HG03432 (cell line): ENCODE measurements around the gene HERC3.
A peak's percentile ranks its signal among the peaks of the same experiment; 100 is the strongest.
"Not testable (repeated sequence)": the region's sequence is repeated elsewhere in the genome, so short reads cannot be mapped to it uniquely, and the experiment has no call there.

Source experiments
- ATAC-seq: cut with Tn5 transposase; IDR thresholded peaks from one replicate; pipeline ENCODE4 v1.9.1; 2021; ENCODE audit warnings: mild to moderate bottlenecking, moderate library complexity; ENCODE audit not compliant: unreplicated experiment

Gene HERC3

DNA sequence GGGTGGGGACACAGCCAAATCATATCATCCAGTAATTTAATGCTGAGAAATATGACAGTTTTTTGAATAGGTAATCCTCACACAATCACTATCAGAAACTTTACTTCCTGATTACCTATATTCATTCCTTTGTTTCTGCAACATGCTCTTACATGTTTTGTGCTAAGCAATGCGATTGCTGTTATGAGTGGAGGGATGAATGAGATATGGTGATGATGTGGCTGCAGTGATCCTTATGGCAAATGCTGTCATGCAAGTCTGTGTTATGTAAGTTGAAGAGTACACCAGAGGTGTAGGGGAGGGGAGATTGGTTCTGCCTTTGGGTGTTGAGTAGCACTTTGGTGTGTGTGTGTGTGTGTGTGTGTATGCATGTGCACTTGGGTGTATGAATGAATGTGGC lies 14.6 kb downstream of the HERC3 start:
- no peak for ATAC-seq

DNA sequence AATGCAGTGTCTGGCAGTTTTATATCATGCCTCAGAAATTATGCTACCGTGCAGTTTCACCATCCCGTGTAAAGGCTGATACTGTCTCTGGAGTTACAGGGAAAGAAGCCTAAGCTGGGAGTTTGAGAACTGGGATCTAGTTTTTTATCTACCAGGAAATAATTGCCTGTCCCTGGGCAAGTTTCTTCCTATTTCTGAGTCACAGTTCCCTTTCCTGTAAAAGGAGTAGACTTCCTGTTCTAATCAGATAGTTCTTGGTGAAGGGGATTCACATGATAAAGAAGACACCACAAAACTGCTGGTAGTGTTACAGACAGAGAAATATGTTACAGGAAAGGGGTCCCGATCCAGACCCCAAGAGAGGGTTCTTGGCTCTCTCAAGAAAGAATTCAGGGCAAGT lies 17.1 kb downstream of the HERC3 start:
- ATAC-seq, result no peak

DNA sequence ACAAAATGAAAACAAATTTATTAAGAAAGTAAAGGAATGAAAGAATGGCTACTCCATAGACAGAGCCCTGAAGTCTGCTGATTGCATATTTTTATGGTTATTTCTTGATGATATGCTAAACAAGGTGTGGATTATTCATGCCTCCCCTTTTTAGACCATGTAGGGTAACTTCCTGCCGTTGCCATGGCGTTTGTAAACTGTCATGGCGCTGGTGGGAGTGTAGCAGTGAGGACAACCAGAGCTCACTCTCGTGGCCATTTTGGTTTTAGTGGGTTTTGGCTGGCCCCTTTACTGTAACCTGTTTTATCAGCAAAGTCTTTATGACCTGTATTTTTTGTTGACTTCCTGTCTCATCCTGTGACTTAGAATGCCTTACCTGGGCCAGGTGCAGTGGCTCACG lies 17.5 kb downstream of the HERC3 start:
- ATAC-seq, result not testable (repeated sequence)

DNA sequence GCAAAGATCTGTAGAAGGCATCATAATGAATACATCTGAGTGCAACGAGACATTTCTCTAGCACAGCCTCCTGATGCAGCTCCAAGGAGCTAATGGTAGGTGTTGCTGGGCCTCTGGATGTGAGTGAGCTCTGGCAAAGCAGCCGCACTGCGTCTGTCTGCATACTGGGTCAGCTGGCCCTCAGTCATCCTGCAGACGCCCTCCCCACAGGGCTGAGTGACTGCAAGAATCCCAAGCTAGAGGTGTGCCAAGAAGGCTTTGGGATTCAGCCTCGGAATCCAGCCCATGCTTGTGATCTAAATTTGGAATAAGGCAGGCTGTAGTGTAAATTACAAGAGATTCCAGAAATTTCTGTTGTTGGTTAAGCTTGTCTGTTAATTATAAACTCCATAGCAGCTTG lies 18.5 kb downstream of the HERC3 start:
- ATAC-seq, result no peak

DNA sequence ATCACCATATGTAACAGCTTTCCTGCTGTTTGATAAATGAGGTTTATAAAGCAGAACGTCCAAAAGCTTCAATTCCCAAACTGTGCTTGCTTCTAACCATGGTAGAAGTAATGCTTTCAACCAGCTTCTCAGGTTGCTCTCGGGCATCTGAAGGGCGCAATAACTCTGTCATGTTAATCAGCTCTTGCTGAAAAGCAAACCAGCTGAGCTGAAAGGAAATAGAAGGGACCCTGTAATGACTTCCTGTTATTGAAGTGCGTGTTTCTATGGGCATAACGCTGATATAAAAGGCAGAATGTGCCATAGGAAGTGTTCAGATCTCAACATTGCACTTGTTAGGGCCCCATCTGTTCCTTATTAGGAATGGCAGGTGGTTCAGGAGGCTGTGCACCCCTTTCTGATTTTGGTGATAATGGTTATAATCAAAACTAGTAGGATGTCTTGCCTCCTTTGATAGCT lies 21.2 kb downstream of the HERC3 start:
- peak; percentile 39 for ATAC-seq

DNA sequence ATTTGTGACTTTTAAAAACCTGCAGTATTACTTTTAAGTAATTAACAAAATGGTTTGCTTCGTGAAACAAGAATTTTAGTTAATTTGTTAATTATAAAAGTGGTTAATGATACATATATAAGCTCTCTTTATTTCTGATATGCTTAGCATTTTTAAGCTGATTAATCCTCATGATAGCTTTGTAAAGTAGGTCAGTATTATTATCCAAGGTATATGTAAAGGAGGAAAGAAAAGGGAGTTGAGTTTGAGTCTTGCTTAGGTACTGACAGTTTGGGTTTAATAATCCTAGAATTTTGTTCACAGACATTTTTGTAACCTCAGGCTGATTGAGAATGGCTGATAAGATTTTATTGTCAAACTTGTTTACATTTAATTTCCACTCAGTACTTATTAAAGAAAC lies 21.8 kb downstream of the HERC3 start:
- ATAC-seq, result no peak

DNA sequence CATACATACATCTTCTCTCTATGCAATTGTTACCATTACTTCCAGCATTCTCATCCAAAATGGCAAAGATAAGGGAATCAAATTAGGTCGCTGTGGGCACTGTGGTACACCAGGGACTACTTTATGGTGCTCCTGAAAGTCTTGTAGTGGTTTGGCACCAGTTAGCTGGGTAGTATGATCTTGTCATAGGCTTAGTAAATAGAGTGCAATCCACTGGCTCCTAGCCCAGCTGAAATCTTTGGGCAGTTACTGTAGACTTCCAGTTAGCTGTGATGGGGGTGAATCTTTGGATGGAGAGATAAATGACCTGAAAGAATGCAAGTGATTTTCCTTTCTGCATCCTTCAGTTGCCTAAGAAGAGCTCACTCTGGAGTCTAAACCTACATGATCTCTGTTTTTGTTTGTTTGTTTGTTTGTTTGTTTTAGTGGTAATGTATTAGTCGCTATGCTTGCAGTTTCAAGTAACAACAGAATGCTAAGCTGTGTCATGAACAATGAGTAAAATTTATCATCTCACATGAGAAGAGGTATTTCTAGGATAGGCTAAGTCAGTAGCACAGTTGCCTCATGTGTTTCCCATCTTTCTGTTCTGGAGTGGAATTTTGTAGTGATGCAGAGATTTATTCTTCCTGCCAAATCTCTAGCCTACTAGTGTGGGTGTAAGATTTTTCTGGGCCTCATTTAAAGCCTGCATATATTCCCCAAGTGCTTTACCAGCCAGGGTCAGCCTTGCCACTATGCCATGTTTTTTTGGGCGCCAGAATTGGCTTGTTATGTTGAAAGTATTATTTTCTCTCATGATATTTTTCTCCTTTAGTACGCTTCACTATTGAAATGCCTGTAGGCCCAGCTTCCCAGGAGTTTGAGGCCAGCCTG lies 24.2 kb downstream of the HERC3 start:
- no peak for ATAC-seq

DNA sequence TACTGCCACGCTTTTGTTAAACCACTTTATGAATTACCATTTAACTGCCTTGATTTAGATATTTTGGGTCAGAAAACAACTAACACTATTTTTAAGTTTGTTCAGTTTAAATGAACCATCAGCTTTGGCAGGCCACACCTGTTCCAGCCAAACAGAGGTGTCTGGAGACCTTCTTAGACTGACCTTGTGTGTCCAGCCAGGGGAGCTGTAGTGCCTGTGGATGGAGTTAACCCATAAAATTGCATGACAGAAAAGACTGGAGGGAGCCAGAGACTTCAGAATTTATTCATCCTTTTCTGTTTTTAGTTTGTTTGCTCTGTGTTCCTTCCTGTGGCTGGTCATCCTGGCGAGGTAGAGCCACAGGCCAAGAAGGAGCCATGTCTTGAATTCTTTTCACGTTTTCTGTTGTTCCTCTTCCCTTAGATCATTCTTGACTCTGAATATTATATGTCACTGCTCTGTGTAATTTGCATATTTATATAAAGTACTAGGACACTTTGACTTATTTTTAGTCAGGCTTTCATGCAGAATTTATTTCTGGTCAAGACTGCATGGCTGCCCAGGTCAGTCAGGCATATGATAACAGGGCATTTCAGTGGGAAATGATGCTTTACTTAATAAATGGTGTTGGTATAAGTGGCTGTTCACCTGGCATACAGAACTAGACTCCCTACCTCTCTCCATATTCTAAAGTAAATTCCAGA lies 26.7 kb downstream of the HERC3 start:
- ATAC-seq, result no peak

DNA sequence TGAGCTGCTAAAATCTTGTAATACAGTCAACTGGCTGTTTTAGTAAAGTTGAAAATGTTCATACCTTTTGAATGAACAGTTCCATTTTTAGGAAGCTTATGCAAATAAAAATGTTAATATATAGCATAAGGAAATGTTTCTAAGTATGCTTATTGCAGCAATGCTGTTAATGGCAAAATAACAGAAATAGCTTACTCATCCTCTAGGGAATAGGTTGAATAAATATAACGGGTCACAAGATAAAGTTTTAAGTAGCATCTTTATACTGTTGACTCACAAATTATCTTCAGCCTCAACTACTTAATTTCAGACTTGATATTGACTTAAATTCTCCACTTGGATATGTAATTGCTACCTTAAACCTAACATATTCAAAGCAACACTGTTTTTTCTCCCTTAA lies 27.7 kb downstream of the HERC3 start:
- no peak for ATAC-seq

DNA sequence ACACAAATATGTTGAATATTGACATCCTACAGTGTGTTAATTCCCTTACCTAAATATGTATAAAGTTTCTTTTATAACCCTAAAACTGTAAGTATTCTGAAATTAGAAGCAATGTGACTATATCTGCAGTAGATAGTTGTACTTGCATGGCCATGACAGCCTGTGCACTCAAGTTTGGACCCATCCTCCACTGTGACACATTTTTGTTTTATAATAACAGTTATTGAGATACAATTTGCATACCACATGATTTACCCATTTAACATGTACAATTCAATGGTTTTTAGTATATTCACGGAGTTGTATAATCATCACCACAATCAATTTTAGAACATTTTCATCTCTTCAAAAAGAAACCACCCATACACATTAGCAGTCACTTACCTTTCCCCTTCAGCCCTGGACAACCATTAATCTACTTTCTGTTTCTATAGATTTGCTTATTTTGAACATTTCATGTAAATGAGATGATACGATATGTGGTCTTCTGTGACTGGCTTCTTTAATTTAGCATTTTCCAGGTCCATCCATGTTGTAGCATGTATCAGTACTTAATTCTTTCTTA lies 29.6 kb downstream of the HERC3 start:
- ATAC-seq, result peak; percentile 52

DNA sequence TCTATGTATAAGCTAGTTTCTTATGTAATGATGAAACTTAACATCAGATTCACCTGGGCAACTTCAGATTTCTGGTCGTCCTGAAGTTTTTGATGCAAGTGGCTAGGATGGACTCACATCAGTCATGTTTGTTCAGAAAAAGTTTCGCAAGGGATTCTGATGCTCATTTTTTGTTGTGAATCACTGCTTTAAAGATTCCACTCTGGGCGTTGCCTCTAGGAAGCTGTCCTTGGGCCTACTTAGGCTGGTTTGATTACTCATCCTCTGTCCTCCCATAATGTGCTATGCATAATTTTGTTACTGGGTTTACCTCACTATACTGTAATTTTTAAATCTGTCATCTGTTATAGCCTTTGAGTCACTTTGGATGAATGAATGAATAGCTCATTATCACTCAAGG lies 30.8 kb downstream of the HERC3 start:
- ATAC-seq, result no peak

DNA sequence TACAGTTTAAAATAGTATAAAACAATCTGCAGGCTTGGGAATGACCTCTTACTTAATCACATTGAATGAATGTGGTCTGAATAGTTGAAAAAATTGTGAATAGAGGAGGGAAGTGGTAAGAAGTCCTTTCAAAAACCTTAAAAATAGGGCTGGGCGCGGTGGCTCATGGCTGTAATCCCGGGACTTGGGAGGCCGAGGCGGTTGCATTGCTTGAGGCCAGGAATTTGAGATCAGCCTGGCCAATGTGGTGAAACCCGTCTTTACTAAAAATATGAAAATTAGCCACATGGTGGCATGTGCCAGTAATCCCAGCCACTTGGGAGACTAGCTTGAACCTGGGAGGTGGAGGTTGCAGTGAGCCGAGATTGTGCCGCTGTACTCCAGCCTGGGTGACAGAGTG lies 36.5 kb downstream of the HERC3 start:
- no peak for ATAC-seq

DNA sequence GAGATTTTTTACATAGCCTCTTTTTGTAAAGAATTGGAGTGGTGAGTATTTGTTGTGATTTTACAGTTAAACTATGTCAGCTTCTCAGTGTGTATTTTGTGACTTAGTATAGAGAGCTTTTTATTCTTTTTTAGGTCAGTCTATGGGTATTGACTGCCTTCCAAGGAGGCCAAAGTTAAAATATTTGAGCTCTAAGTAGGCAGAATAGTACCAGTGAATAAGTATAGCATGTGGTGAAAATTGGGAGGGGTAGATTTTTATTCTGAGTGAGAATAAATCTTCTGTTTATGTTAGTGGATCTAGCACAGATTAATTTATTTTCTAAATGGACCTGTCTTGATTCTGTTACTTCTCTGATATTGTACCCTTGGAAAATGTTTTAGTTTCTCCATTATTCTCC lies 37.5 kb downstream of the HERC3 start:
- ATAC-seq, result no peak

DNA sequence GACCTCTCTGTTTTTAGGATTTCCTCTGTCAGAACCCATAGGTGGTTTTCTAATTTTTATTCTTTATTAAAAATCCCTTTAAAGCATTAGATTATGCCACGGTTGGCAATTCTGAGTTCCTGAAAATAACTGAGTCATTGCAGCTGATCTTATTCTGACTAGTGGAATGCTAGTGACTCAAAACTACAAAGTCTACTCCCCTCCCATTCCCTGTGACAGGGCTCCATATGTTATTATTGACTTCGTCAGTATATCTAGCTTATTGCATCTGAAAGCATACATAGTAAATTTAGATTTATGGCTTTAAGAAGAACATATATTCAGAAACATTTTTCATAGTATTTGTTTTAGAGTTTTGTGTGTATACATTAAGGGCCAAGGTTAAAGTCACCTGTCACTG lies 38.5 kb downstream of the HERC3 start:
- no peak for ATAC-seq

DNA sequence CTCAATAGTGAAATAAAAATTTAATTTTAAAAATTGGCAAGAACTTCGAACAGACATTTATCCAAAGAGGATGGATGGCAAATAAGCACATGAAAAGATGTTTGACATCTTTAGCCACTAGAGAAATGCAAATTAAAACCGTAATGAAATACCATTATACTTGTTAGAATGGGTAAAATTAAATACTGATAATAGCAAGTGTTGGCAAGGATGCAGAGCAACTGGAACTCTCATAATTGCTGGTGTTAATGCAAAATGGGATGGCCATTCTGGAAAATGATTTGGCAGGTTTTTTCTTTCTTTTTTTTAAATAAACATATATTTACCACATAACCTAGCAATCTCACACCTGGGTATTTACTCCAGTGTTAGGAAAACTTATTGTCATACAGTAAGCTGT lies 51.7 kb downstream of the HERC3 start:
- no peak for ATAC-seq

DNA sequence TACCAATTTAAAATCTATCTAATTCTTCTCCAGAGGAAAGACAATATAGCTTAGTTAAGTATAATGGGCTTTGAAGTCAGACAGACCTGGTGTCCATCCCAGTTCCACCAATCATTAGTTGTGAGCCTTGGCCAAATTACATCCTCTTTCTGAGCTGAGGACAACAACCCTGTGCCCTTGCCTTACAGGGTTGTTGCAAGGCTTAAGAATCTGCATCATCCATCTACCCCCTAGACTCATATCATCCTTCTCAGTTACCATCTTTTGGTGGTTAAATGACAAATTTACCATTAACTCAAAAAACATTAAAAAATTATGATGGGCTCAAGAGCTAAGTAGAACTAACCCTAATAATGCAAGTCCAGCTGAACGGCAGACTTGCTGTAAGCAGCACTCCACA lies 53.7 kb downstream of the HERC3 start:
- ATAC-seq, result no peak

DNA sequence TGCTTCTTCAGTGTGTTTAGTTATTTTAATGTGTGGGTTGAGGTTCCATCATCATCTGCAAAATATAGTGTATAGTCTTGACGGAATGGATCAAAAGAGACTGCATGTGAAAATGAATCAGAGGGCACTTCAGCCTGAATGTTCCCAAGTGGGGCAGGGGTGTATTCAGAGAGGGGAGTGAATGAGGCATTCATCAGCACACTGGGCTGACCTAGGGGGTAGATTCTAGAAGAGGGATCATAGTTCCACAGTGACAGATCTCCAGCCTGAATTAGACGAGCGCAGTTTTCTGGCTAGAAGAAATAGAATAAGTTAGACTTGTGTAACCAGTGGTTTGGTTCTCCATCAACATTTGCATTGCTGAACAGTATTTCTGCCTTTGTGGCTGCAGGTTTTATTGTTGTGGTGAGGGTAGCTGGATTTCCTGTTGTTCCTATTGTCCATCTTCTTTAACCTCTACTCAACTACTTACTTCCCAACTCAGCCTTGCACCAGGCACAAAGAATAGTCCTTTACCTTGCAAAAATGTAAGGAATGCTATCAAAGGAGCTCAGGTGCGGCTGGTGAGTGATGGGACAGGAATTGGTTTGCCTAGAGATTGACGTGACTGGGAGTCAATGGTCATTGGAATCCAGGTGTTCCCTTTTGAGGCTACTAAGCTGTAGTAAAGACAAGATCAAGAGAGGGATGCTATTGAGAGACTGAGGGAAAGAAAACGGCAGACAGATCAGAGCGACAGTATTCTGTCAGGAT lies 54.4 kb downstream of the HERC3 start:
- no peak for ATAC-seq

DNA sequence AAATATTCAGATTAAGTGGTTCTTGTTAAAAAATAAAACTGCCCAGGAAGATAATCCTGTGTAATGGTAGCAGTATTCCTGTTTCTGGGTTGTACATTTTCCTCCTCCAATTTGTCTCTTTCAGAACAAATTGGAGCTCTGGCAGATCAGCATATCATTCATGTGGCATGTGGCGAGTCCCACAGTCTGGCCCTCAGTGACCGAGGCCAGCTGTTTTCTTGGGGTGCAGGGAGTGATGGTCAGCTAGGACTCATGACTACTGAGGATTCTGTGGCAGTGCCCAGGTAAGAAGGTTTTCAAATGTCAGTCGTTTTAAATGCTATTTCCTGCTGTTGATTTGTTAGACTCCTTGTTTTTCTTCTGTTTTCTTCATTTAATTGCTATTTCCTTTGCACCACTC lies 57.4 kb downstream of the HERC3 start:
- no peak for ATAC-seq

DNA sequence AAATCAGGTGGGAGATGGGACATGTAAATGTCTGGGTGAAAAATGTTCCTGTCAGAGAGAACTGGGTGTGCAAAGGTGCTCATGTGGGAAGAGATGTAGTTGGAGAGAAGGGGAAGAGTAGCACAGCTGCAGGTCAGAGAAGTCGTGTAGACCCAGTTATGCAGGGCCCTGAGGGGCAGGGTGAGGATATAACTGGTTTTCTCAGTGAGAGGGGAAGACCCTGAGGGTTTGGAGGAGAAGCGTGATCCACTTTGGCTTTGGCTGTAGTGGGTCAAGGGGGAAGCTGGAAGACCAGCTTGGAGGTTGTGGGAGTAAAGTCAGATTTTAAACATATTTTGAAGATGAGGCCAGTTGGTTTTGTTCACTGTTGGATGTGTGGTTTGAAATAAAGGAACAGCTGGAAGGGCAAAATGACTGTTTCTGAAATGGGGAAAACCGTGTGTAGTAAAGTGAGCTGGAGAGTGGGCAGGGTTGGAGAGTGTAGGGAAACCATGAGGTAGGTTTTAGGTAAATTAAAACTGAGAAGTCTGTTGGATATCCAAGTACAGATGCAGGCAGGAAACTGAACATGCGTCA lies 61.2 kb downstream of the HERC3 start:
- ATAC-seq, result no peak

DNA sequence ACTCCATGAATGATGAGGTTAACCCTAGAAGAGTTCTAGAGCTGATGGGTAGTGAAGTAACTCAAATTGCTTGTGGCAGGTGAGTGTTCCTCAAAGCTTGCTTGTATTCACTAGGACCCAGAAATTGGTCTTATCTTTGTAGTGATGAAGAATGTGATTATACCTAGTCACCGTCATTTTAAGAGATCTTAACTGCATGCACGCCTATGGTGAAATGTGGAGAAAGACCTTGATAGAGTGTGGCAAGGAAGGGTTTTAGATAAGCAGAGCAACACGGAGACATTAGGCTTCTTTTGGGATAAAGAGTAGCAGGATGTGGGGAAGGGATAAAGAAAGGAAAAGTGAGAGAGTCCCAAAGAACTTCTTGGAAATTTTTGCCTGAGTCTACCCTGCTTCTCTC lies 62.9 kb downstream of the HERC3 start:
- no peak for ATAC-seq
